GM04503 (cell line): Measurements from ENCODE around the gene POTEG.
"Not testable (repeated sequence)": the region's sequence is repeated elsewhere in the genome, so short reads cannot be mapped to it uniquely, and the experiment has no call there.

Experiments used
- DNase-seq: peaks from one replicate; pipeline ENCODE4 v3.0.0-alpha.2; 2012; ENCODE audit warnings: low read depth

Gene POTEG

DNA sequence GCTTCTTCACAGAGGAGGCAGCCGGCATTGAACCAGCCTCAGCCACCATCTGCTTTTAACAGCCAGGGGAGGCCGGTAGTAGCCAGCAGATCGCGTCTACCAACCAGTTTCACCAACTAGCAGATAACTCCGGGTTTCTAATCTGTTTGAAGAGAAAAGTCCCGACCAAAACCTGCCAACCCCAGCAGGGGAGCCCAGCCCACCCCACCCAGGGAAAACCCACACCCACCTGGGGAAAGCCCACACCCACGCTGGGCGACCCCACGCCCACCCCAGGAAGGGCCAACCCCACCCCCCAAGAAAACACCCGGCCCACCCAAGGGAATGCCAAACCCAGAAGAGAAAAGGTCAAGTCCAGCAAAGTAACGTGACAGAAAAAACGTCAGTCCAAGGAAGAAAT, at the start of gene POTEG:
Gene POTEG, minus strand, starts transcription at position 101 of the 400 bp plus-strand sequence. Its CDS starts 52 bp downstream, at position 49.
- not testable (repeated sequence) for DNase-seq

DNA sequence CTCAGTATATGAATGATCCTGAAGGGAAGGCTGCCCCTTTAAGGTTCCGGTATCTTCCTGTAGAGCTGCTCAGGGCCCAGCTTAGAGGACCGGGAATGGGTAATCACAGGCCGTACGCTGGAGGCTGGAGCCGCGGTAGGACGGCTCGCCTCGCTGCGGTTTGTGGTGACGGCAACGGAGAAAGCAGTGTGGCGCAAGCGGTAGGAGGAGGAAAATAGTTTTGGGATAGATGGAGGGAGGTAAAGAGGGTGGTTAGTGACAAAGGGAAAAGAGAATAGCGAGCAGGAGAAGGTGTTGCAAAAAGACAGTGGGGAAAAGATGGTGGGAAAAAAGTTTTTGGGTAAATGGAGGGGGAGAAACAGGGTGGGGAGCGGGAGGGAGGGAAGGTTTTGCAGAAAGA, 48.0 kb upstream of the POTEG start:
- DNase-seq, result not testable (repeated sequence)

DNA sequence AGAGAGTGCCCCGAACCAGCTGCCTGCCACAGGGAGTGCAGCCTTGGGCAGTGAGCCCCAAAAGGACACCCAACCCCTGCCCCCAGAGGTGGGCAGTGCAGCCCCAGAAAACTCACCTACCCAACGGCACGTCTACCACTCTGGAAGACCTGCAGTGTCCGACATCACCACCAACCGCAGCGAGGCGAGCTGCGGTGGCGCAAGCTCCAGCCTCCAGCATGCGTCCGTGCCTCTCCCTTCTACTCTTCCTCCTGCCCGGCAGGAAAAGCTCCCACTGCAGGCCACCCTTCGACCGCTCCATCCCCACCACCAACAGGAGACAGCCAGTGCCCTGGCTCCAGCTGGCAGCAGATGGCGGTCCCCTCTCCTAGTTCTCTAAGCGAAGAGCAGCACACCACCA, 47.3 kb upstream of the POTEG start:
- DNase-seq, result not testable (repeated sequence)

DNA sequence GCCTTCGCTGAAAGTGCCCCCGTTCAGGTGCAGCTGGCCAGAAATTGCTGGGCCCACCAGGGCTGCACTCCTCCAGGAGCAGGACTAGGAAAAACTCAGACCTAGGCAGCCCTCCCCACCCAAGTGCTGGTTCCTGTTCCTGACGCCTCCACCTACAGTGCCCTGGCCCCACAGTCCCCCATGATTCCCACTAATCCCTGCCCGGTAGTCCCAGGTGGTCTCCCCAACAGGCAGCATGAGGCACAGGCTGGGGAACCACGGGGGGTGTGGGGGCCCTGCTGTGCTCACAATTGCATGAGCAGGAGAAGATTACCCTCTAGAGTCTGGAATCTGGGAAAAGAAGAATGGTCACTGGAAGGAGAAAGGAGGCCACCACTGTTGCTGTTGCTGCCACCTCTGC, 46.4 kb upstream of the POTEG start:
- not testable (repeated sequence) for DNase-seq

DNA sequence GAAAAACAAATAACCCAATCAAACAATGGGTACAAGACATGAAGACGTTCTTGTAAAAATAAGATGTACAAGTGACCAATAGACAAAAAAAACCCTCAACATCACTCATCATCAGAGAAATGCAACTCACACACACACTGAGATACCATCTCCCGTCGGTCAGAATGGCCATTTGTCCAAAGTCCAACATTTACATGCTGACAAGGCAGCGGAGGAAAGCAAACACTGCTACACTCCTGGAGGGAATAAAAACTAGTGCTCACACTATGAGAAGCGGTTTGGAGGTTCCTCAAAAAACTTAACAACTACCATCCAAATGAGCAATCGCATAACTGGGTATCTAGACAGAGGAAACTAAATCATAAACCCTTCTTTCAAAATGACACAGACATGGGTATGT, 11.6 kb upstream of the POTEG start:
- DNase-seq, result not testable (repeated sequence)

DNA sequence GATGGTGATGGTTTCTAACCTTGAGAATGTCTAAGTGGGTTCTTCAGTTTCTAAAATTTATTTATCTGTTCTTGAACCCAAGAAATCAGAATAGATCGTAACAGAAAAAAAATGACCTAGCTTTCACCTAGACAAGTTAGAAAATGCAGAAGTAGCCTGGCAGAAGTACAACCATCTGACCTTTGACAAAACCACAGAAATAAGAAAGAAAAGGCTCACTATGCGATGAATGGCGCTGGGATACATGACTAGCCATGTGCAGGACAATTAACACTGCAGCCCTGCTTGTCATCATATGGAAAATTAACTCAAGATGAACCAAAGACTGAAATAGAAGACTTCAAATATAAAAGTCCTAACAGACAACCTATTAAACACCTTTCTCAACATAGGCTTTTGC, 5.7 kb upstream of the POTEG start:
- not testable (repeated sequence) for DNase-seq

DNA sequence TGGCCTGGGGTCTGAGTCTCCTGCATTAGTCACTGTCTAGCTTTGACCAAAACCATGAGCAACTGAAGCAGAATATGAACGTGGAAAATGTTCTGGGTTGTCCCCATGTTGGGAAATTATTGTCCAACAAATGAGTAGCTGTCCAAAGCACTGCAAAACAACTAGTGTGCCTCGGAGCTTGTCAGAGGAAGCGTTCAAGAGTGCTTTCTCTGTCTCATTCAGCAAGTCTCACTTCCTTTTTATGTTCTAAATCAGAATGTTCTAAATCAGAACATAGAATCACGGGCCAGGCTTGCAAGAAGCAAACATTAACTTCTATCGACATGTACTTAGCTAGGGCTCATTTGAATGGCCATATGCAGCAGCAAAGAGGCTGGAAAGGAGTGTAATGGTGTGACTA, 5.1 kb upstream of the POTEG start:
- DNase-seq, result not testable (repeated sequence)

DNA sequence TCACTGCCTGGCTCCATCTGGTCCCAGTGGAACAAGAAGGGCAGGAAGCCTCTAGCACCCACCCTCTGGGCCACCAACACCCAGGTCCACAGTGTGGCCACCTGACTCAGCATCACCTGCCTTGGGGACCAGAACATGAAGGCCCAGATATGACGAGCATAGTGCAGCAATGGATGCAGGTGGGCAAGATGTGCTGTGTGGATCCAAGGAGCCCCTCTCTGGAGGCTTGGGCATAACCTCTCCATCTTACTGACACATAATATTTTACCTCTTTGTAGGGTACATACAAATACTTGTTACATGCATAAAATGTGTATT, 2.9 kb upstream of the POTEG start:
- not testable (repeated sequence) for DNase-seq

DNA sequence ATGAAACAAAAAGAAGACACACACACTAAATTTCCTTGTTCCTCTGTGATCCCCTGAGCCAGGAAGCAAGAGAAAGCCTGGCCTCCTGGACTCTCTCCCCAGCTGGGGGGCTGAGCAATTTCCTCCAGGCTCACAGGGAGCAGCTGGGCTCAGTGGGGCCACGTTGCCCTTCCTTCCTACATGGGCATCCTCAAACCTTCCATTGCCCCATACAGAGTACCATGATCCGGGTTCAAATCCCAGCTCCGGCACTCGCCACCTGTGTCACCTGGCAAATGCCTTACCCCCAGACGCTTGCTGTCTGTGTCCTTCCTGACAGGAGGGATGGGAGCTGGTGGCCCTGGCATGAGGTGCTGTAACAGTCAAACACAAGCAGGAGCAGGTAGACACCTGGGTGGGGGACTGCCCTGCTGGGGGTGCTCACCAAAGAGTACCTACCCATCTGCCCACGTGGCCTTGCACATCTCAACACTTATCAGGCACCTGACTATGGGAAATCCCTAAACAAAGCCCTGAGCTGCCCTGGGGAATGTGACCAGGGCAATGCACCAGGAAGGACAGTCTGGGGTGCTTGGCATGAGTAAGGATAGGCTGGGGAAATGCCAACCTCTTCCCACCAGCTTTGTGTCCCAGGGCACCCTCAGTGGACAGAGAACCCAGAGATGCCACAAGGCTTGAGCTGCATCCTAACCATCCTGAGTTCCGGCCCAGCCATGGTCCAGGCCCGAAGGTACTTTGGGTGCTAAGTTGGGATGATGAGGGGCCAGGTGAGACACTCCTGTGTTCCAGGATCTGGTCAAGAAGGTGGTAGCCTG, 2.4 kb upstream of the POTEG start:
- DNase-seq, result not testable (repeated sequence)

DNA sequence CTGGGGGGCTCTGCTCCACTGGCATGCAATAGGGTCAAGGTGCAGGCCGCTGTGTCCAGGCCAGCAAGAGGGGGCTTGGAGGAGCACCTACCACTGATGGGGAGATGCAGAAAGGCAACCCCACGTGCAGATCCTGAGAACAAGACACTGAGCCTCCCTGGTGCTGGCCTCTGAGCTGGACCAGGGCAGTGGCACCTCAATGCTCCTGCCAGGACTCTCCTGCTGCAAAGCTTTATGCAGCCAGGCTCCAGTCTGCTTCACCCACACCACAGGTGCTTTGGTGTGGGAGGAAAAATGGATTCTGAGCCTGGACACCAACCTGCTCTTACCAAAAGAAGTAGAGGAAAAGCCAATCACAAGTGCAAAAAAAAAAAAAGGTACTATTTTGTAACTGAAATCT, 1.7 kb upstream of the POTEG start:
- not testable (repeated sequence) for DNase-seq

DNA sequence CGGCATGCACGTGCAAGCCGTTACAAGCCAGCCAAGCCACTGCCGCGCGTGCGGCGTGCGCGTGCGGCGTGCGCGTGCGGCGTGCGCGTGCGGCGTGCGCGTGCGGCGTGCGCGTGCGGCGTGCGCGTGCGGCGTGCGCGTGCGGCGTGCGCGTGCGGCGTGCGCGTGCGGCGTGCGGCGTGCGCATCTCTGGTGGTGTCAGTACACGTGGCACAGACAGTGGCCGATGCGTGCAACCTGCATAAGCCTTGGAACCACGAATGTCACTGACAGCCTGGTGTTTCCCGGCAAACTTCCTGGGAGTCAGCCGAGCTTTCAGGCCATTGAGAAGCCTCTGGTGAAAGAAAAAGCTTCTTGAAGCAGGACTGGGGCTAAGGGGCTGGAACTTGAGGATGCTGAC, 750 bp upstream of the POTEG start:
- not testable (repeated sequence) for DNase-seq

DNA sequence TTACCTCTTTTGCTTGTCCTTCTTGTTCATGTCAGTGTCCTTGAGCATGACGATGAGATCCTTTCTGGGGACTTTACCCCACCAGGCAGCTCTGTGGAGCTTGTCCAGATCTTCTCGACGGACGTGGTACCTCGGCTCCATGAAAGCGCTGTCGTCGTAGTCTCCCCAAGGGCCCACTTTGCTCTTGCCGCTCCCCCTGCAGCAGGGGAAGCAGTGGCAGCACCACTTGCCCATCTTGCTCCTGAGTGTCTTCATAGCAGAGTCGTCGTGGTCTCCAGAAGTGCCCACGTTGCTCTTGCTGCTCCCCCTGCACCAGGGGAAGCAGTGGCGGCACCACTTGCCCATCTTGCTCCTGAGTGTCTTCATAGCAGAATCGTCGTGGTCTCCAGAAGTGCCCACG, 376 bp downstream of the POTEG start:
- DNase-seq, result not testable (repeated sequence)

DNA sequence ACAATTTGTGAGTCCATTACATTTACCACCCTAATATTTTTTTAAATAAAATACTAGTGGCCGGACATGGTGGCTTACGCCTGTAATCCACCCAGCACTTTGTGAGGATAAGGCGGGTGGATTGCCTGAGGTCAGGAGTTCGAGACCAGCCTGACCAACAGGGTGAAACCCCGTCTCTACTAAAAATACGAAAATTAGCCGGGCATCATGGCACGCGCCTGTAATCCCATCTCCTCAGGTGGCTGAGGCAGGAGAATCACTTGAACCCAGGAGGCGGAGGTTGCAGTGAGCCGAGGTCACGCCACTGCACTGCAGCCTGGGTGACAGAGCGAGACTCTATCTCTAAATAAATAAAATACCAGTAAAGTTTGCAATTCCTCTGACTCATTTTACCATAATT, 25.6 kb downstream of the POTEG start:
- DNase-seq, result not testable (repeated sequence)

DNA sequence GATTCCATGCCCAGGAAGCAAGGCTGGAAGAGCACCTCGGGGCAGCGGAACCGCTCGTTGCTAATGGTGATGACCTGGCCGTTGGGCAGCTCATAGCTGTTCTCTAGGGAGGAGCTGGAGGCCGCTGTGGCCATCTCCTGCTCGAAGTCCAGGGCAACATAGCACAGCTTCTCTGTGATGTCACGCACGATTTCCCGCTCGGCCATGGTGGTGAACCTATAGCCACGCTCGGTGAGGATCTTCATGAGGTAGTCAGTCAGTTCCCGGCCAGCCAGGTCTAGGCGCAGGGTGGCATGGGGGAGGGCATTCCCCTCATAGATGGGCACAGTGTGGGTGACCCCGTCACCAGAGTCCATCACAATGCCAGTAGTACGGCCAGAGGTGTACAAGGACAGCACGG, 32.0 kb downstream of the POTEG start:
- not testable (repeated sequence) for DNase-seq

DNA sequence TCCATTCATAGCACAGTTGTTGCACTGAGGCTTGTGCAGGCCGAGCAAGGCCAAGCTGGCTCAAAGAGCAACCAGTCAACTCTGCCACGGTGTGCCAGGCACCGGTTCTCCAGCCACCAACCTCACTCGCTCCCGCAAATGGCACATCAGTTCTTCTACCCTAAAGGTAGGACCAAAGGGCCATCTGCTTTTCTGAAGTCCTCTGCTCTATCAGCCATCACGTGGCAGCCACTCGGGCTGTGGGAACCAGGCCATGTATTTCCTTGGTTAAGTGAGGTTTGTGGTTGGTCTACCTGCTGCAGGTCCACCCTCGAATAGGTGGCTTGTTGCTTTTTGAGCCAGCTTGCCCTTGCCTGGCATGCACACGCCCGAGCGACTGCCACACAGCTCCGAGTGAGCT, 39.4 kb downstream of the POTEG start:
- not testable (repeated sequence) for DNase-seq

DNA sequence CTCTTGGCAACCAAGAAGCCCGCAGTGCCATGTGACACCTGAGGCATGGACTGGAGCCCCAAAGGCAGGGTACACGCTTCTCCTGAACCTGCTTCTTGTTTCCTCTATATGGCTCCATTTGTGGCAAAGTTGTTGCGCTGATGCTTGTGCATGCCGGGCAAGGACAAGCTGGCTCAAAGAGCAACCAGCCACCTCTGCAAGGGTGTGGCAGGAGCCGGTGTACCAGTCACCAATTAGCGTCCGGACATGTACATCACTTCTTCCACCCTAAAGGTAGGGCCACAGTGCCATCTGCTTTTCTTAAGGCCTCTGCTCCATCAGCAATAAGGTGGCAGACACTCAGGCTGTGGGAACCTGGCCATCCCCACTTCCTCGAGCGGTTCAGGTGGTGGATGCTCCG, 43.9 kb downstream of the POTEG start:
- DNase-seq, result not testable (repeated sequence)

DNA sequence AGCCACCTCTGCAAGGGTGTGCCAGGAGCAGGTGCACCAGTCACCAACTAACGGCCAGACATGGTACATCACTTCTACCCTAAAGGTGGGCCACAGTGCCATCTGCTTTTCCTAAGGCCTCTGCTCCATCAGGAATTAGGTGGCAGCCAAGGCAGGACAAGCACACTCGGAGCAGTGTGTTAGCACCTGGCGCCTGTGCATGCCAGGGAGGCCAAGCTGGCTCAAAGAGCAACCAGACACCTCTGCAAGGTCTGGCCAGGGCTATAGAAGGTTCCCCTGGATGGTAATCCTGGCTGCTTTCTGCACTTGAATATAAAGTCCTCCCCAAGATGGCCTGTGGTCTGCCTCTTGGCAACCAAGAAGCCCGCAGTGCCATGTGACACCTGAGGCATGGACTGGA, 45.4 kb downstream of the POTEG start:
- DNase-seq, result not testable (repeated sequence)

DNA sequence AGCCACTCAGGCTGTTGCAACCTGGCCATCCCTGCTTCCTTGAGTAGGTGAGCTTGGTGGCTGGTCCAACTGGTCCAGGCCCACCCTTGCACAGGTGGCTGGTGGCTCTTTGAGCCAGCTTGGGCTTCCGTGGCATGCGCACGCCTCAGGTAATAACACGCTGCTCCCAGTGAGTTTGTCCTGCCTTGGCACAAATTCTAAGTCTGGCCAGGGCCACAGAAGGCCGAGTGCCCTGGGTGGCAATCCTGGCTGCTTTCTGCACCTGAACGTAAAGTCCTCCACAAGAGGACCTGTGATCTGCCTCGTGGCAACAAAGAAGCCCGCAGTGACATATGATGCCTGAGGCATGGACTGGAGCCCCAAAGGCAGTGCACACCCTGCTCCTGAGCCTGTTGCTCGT, 47.1 kb downstream of the POTEG start:
- DNase-seq, result not testable (repeated sequence)

DNA sequence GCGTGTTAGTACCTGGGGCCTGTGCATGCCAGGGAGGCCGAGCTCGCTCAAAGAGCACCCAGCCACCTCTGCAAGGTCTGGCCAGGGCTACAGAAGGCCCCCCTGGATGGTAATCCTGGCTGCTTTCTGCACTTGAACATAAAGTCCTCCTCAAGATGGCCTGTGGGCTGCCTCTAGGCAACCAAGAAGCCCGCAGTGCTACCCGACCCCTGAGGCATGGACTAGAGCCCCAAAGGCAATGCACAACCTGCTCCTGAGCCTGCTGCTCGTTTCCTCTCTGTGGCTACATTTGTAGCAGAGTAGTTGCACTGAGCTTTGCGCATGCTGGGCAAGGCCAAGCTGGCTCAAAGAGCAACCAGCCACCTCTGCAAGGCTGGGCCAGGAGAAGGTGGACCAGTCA, 47.8 kb downstream of the POTEG start:
- not testable (repeated sequence) for DNase-seq

DNA sequence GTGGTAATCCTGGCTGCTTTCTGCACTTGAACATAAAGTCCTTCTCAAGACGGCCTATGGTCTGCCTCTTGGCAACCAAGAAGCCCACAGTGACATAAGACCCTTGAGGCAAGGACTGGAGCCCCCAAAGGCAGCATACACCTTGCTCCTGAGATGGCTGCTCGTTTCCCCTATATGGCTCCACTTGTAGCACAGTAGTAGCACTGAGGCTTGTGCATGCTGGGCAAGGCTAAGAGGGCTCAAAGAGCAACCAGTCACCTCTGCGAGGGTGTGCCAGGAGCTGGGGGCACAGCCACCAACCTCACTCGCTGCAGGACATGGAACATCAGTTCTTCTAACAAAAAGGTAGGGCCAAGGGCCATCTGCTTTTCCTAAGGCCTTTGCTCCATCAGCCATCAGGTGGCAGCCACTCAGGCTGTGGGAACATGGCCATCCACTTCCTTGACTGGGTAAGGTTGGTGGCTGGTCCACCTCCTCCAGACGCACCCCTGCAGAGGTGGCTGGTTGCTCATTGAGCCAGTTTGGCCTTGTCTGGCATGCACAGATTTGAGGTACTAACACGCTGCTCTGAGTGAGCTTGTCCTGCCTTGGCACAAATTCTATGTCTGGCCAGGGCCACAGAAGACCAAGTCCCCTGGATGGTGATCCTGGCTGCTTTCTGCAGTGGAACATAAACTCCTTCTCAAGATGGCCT, 49.9 kb downstream of the POTEG start:
- DNase-seq, result not testable (repeated sequence)

DNA sequence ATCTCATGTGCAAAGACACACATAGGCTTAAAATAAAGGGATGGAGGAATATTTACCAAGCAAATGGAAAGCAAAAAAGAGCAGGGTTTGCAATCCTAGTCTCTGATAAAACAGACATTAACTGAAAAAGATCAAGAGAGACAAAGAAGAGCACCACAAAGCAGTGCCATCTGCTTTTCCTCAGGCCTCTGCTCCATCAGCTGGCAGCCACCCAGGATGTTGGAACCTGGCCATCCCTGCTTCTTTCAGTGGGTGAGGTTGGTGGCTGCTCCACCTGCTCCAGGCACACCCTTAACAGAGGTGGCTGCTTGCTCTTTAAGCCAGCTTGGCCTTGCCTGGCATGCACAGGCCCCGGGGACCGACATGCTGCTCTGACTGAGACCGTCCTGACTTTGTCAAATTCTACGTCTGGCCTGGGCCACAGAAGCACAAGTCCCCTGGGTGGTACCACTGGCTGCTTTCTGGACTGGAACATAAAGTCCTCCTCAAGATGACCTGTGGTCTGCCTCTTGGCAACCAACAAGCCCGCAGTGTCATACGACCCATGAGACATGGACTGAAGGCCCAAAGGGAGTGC, 51.0 kb downstream of the POTEG start:
- not testable (repeated sequence) for DNase-seq

DNA sequence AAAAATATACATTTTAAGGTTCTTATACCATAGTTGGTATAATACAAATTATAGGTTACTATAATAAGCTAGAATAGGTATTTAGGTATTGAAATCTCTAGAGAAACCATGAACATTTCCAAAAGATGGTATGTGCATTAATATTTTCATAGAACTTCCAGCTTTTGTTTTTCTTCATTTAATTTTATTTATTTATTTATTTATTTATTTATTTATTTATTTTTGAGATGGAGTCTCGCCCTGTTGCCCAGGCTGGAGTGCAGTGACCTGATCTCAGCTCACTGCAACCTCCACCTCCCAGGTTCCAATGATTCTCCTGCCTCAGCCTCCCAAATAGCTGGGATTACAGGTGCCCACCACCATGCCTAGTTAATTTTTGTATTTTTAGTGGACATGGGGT, 54.0 kb downstream of the POTEG start:
- not testable (repeated sequence) for DNase-seq

DNA sequence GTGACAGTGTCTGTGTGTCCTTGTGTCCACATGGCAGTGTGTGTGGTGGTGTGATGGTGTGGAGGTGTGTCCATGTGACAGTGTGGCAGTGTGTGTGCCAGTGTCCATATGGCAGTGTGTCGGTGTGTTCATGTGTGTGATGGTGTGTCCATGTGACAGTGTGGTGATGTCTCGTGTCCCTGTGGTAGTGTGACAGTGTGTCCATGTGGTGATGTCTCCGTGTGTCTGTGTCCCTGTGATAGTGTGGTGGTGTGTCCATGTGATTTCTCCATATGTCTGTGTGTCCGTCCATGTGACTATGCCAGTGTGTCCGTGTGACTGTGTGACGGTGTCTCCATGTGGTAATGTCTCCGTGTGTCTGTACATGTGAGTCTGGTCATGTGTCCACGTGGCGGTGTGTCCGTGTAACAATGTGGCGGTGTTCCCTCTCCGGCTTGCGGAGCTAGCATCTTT, 59.7 kb downstream of the POTEG start:
- not testable (repeated sequence) for DNase-seq
